Measurements from ENCODE around the gene LRP1B.

Gene LRP1B

GRCh38 chr2:140201572-140201971, 1929.2 kb downstream of the LRP1B start:
- DNase-seq (ENCODE audit: low read depth): no peak
- H3K4me3 ChIP-seq (ENCODE audit: low read length): no peak overlapping the region
- TF ChIP-seq CTCF (conservative IDR thresholded peaks at IDR 0.05; ENCODE audit: low read depth, low read length): no peak

GRCh38 chr2:140200764-140201163, 1930.1 kb downstream of the LRP1B start:
- TF ChIP-seq CTCF (conservative IDR thresholded peaks at IDR 0.05; ENCODE audit: low read depth, low read length): no peak
- DNase-seq (ENCODE audit: low read depth): no peak
- no peak overlapping the region for H3K4me3 ChIP-seq (ENCODE audit: low read length)

GRCh38 chr2:140200307-140200706, 1930.5 kb downstream of the LRP1B start:
- no peak for DNase-seq (ENCODE audit: low read depth)
- TF ChIP-seq CTCF (conservative IDR thresholded peaks at IDR 0.05; ENCODE audit: low read depth, low read length): no peak
- H3K4me3 ChIP-seq (ENCODE audit: low read length): no peak overlapping the region

- no peak for DNase-seq (ENCODE audit: low read depth)
- H3K4me3 ChIP-seq (ENCODE audit: low read length): no peak overlapping the region
- no peak for TF ChIP-seq CTCF (conservative IDR thresholded peaks at IDR 0.05; ENCODE audit: low read depth, low read length)
These were observed 1931.5 kb downstream of the LRP1B start for GRCh38 chr2:140199312-140199711.

- no peak for DNase-seq (ENCODE audit: low read depth)
- H3K4me3 ChIP-seq (ENCODE audit: low read length): no peak overlapping the region
- no peak for TF ChIP-seq CTCF (conservative IDR thresholded peaks at IDR 0.05; ENCODE audit: low read depth, low read length)
These were observed 1943.7 kb downstream of the LRP1B start for GRCh38 chr2:140187086-140187485.

GRCh38 chr2:140186313-140186712, 1944.5 kb downstream of the LRP1B start:
- no peak for DNase-seq (ENCODE audit: low read depth)
- no peak overlapping the region for H3K4me3 ChIP-seq (ENCODE audit: low read length)
- TF ChIP-seq CTCF (conservative IDR thresholded peaks at IDR 0.05; ENCODE audit: low read depth, low read length): no peak

GRCh38 chr2:140185076-140185475, 1945.7 kb downstream of the LRP1B start:
- no peak for DNase-seq (ENCODE audit: low read depth)
- TF ChIP-seq CTCF (conservative IDR thresholded peaks at IDR 0.05; ENCODE audit: low read depth, low read length): no peak

More at GRCh38 chr2:140185076-140185475, 1945.7 kb downstream of the LRP1B start:
- H3K4me3 ChIP-seq (ENCODE audit: low read length): no peak overlapping the region
